Heart right ventricle (tissue), 16 donors: ENCODE measurements around the gene PNMA6E. TPM values are rescaled to one million over a fixed set of nuclear protein-coding genes. Genes with fewer than 3 reads are reported as not detected.

ENCODE experiments used
- ATAC-seq, 8 donors: fragments of 200-7000 bp; cut with Tn5 transposase; one replicate each; pipeline ENCODE4 v1.9.1; 2020; ENCODE audit warnings: mild to moderate bottlenecking in 8 of 8, moderate library complexity in 8 of 8, moderate number of reproducible peaks in 1 of 8
- DNase-seq, 2 donors: peaks; one replicate each; pipeline ENCODE4 v3.0.0-alpha.2; 2020
- H3K27ac ChIP-seq, 10 donors: fragments of 200-600 bp; sonication (generic) in 2 of 10; one replicate each; pipeline versions ENCODE4 v1.5.0 to v1.8.0; 2020 to 2022; ENCODE audit warnings: mild to moderate bottlenecking in 3 of 10
- H3K27me3 ChIP-seq, 7 donors: fragments of 200-600 bp; one replicate each; pipeline ENCODE4 v1.8.0; 2021 to 2022; ENCODE audit warnings: mild to moderate bottlenecking in 2 of 7
- H3K36me3 ChIP-seq, 9 donors: fragments of 200-600 bp; sonication (generic) in 1 of 9; one replicate each; pipeline versions ENCODE4 v1.5.0 to v1.8.0; 2020 to 2022; ENCODE audit warnings: mild to moderate bottlenecking in 2 of 9
- H3K4me1 ChIP-seq, 9 donors: fragments of 200-600 bp; sonication (generic) in 1 of 9; one replicate each; pipeline versions ENCODE4 v1.5.0 to v1.8.0; 2020 to 2022; ENCODE audit warnings: mild to moderate bottlenecking in 4 of 9
- H3K4me3 ChIP-seq, 10 donors: fragments of 200-600 bp; sonication (generic) in 2 of 10; one replicate each; pipeline versions ENCODE4 v1.5.0 to v1.8.0; 2020 to 2022; ENCODE audit warnings: mild to moderate bottlenecking in 7 of 10, moderate library complexity in 2 of 10
- H3K9me3 ChIP-seq, 11 donors: fragments of 200-600 bp in 10 of 11; sonication (generic) in 2 of 11; one replicate each; pipeline versions ENCODE4 v1.5.0 to v1.8.0; 2013 to 2022; ENCODE audit warnings: mild to moderate bottlenecking in 2 of 11, control low read depth in 1 of 11, moderate library complexity in 1 of 11
- CTCF ChIP-seq, 9 donors: fragments of 200-600 bp; sonication (generic) in 2 of 9; IDR thresholded peaks; one replicate each; pipeline versions ENCODE4 v1.5.0 to v1.8.0; 2021 to 2022; ENCODE audit warnings: antibody characterized with exemption in 9 of 9, mild to moderate bottlenecking in 5 of 9, moderate library complexity in 1 of 9
- WGBS, 2 donors: extraction: QIAGEN DNeasy Blood & Tissue Kit; methylation state at CpG; one replicate each; pipeline ENCODE4 v1.1.7; 2013; ENCODE audit warnings: inconsistent platforms in 1 of 2; 5-methylcytosine and 5-hydroxymethylcytosine counted together
- intact Hi-C, 10 donors: fragments of 100-400 bp; cut with DNase I; formaldehyde crosslinking; loops; one replicate each; pipeline versions ENCODE4 v1.11.1 to v1.14.2; 2022
- polyA plus RNA-seq, 2 donors: library from polyadenylated mRNA; stranded (reverse); fragments of 200-250 nt; gene quantifications; one replicate each; pipeline ENCODE4 v1.2.3, GENCODE V29; 2013
- total RNA-seq, 10 donors: library from RNA; stranded (reverse); fragmentation: NEBNext Ultra II Directional in 3 of 10; extraction: Animal tissue kit (Norgen Biotek cat#: 25700) in 3 of 10; gene quantifications; one replicate each; pipeline versions ENCODE4 v1.2.1 to v1.2.4, GENCODE V29; 2021 to 2023
- donor health status: Arrhythmogenic right ventricular cardiomyopathy.
- donor health status: ischemic (EF 13 %, LVEDD 7.1; RV severe dilation, severe dysfunction).
- donor health status: healthy with polysubstance abuse.
- donor health status: DM: no; HTN: yes; CAD: no.
- donor health status: DM: no; HTN: no; CAD: no.
- donor health status: ischemic (EF 25% LVEDD 6.9; RV normal size, moderate dysfunction).
- donor health status: ischemic (EF 25% LVEDD 5.7; RV mildly dilated, moderate dysfunction).
- donor health status: healthy.
- donor health status: DM: yes; HTN: yes; CAD: no.
- donor health status: Ischemic cardiomyopathy.
- donor health status: ischemic (EF 35%, LVEDD 5.7; RV mildly dilated, moderate dysfunction).
- donor health status: nonischemic (EF 11% LVEDD 7.7; RV severe dilation, severe dysfunction).
- donor health status: DM: yes; HTN: yes; CAD: no.
- donor health status: PGD.
- donor health status: ischemic (EF 29% LVEDD 5.4; RV normal size, mild dysfunction).
- donor health status: nonischemic (EF 23%, LVEDD 6.1; RV moderate dilation, normal function).

Gene PNMA6E
- total and polyA plus RNA-seq, 12 donors = not detected

GRCh38 chrX:153443476-153444332, 42.6 kb upstream of the PNMA6E start:
- H3K9me3 ChIP-seq = peaks cover 0 to 3% (median 0%) of the 10 kb centered on the region in 11 donors
- peak in 1 of 8 donors; percentile 22 for ATAC-seq
- intact Hi-C loops = loop anchor here in 1 of 10 donors (5.0 kb wide), 1 partner anchor 411 kb away; no protein-coding TSS in a partner anchor

GRCh38 chrX:153442463-153442862, 41.3 kb upstream of the PNMA6E start:
- no peak for ATAC-seq
- intact Hi-C loops = loop anchor here in 1 of 10 donors (5.0 kb wide), 1 partner anchor 410 kb away; no protein-coding TSS in a partner anchor
- Histone ChIP-seq H3K4me3 (no peak overlapping the region), H3K27me3 (peaks cover 0 to 4% (median 0%) of the 10 kb centered on the region in 7 donors), H3K36me3 (no peaks in the 10 kb centered on the region), H3K27ac (no peak overlapping the region), H3K9me3 (peaks cover 0 to 3% (median 0%) of the 10 kb centered on the region in 11 donors), H3K4me1 (no peaks in the 10 kb centered on the region)
- TF ChIP-seq CTCF (IDR thresholded peaks at IDR 0.05) = no peak
- DNase-seq = no peak
- 72 to 92% methylated on average over 5 of the region's 5 CpGs for WGBS, 2 donors

More at GRCh38 chrX:153443476-153444332, 42.6 kb upstream of the PNMA6E start:
- no peak overlapping the region for H3K4me3 ChIP-seq
- no peak for TF ChIP-seq CTCF (IDR thresholded peaks at IDR 0.05)
- peaks cover 0 to 4% (median 0%) of the 10 kb centered on the region in 7 donors for H3K27me3 ChIP-seq
- H3K27ac ChIP-seq = no peak overlapping the region
- WGBS, 2 donors = 83 to 89% methylated on average over 25 of the region's 25 CpGs
- DNase-seq = no peak
- H3K4me1 ChIP-seq = no peaks in the 10 kb centered on the region
- H3K36me3 ChIP-seq = no peaks in the 10 kb centered on the region

GRCh38 chrX:153441981-153442380, 40.8 kb upstream of the PNMA6E start:
- Histone ChIP-seq H3K4me1 (no peaks in the 10 kb centered on the region), H3K27ac (no peak overlapping the region), H3K36me3 (no peaks in the 10 kb centered on the region), H3K4me3 (no peak overlapping the region), H3K27me3 (peaks cover 0 to 4% (median 0%) of the 10 kb centered on the region in 7 donors), H3K9me3 (peaks cover 0 to 3% (median 0%) of the 10 kb centered on the region in 11 donors)
- intact Hi-C loops = loop anchor here in 1 of 10 donors (5.0 kb wide), 1 partner anchor 410 kb away; no protein-coding TSS in a partner anchor
- WGBS, 2 donors = 82 to 85% methylated on average over 6 to 9 of the region's 9 CpGs
- ATAC-seq (no peak), DNase-seq (no peak)
- no peak for TF ChIP-seq CTCF (IDR thresholded peaks at IDR 0.05)

- DNase-seq = no peak
- peaks cover 0 to 4% (median 0%) of the 10 kb centered on the region in 7 donors for H3K27me3 ChIP-seq
- peaks cover 0 to 3% (median 0%) of the 10 kb centered on the region in 11 donors for H3K9me3 ChIP-seq
- no peak overlapping the region for H3K4me3 ChIP-seq
- intact Hi-C loops = loop anchor here in 1 of 10 donors (5.0 kb wide), 1 partner anchor 409 kb away; no protein-coding TSS in a partner anchor
- no peaks in the 10 kb centered on the region for H3K4me1 ChIP-seq
- no peaks in the 10 kb centered on the region for H3K36me3 ChIP-seq
- ATAC-seq = no peak
- 52 to 72% methylated on average over 7 of the region's 7 CpGs for WGBS, 2 donors
- no peak overlapping the region for H3K27ac ChIP-seq
- TF ChIP-seq CTCF (IDR thresholded peaks at IDR 0.05) = no peak
These were observed 40.1 kb upstream of the PNMA6E start for GRCh38 chrX:153441296-153441695.
